Progenitor cell of endocrine pancreas (in vitro differentiated cells): ENCODE data around the gene DNAJC17. TPM values are rescaled to one million over a fixed set of nuclear protein-coding genes. Genes with fewer than 3 reads are reported as not detected.

ENCODE experiments used
- DNase-seq: peaks from one replicate; pipeline ENCODE4 v3.0.0; 2021; ENCODE audit warnings: low spot score; ENCODE audit not compliant: unreplicated experiment
- H3K27ac Mint-ChIP-seq: 2 replicates; pipeline ENCODE4 v1.8.0; 2021; ENCODE audit warnings: mild to moderate bottlenecking, moderate library complexity, mixed read lengths
- H3K27me3 Mint-ChIP-seq: 2 replicates; pipeline ENCODE4 v1.8.0; 2021; ENCODE audit warnings: mixed read lengths
- H3K36me3 Mint-ChIP-seq: 2 replicates; pipeline ENCODE4 v1.8.0; 2022; ENCODE audit warnings: mixed read lengths; ENCODE audit not compliant: insufficient read depth
- H3K4me1 Mint-ChIP-seq: 2 replicates; pipeline ENCODE4 v1.8.0; 2021; ENCODE audit warnings: low read depth, mixed read lengths
- H3K4me3 Mint-ChIP-seq: 2 replicates; pipeline ENCODE4 v1.8.0; 2021; ENCODE audit warnings: low read depth, mild to moderate bottlenecking, moderate library complexity, mixed read lengths
- H3K9me3 Mint-ChIP-seq: 2 replicates; pipeline ENCODE4 v1.8.0; 2021; ENCODE audit warnings: low read depth, mixed read lengths
- total RNA-seq: library from RNA; stranded (reverse); gene quantifications from 2 replicates; pipeline ENCODE4 v1.2.1, GENCODE V29; 2021
- TF ChIP-seq, protein P1 (sequence below): fragments of 200-600 bp; sonication (generic); IDR thresholded peaks from one replicate; pipeline ENCODE4 v1.5.0; 2021; ENCODE audit warnings: antibody characterized with exemption, mild to moderate bottlenecking; ENCODE audit not compliant: unreplicated experiment

Gene DNAJC17
- total RNA-seq, 1 donor from 2014 or later: 41.0 TPM

- Mint-ChIP-seq H3K4me3 (no peak overlapping the region), H3K36me3 (peaks cover 5% of the 10 kb centered on the region), H3K4me1 (peaks cover 20% of the 10 kb centered on the region), H3K9me3 (no peaks in the 10 kb centered on the region), H3K27ac (no peak overlapping the region), H3K27me3 (no peaks in the 10 kb centered on the region)
- DNase-seq: no peak
- TF ChIP-seq, protein P1, sequence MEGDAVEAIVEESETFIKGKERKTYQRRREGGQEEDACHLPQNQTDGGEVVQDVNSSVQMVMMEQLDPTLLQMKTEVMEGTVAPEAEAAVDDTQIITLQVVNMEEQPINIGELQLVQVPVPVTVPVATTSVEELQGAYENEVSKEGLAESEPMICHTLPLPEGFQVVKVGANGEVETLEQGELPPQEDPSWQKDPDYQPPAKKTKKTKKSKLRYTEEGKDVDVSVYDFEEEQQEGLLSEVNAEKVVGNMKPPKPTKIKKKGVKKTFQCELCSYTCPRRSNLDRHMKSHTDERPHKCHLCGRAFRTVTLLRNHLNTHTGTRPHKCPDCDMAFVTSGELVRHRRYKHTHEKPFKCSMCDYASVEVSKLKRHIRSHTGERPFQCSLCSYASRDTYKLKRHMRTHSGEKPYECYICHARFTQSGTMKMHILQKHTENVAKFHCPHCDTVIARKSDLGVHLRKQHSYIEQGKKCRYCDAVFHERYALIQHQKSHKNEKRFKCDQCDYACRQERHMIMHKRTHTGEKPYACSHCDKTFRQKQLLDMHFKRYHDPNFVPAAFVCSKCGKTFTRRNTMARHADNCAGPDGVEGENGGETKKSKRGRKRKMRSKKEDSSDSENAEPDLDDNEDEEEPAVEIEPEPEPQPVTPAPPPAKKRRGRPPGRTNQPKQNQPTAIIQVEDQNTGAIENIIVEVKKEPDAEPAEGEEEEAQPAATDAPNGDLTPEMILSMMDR: no peak
Observed at GRCh38 chr15:40841741-40842140, 34.5 kb upstream of the DNAJC17 start.

GRCh38 chr15:40838756-40839155 lies 31.5 kb upstream of the DNAJC17 start:
- TF ChIP-seq, protein P1: no peak
- no peaks in the 10 kb centered on the region for H3K27me3 Mint-ChIP-seq
- peaks cover 6% of the 10 kb centered on the region for H3K36me3 Mint-ChIP-seq
- no peak for DNase-seq
- H3K4me1 Mint-ChIP-seq: peaks cover 2% of the 10 kb centered on the region
- no peak overlapping the region for H3K4me3 Mint-ChIP-seq
- no peak overlapping the region for H3K27ac Mint-ChIP-seq
- no peaks in the 10 kb centered on the region for H3K9me3 Mint-ChIP-seq

- Mint-ChIP-seq H3K36me3 (peaks cover 13% of the 10 kb centered on the region), H3K27ac (no peak overlapping the region), H3K9me3 (no peaks in the 10 kb centered on the region), H3K27me3 (no peaks in the 10 kb centered on the region), H3K4me1 (no peaks in the 10 kb centered on the region), H3K4me3 (no peak overlapping the region)
- TF ChIP-seq, protein P1: no peak
- no peak for DNase-seq
Observed at GRCh38 chr15:40836020-40836419, 28.7 kb upstream of the DNAJC17 start.

GRCh38 chr15:40832903-40833302 lies 25.6 kb upstream of the DNAJC17 start:
- Mint-ChIP-seq H3K36me3 (peaks cover 11% of the 10 kb centered on the region), H3K27ac (no peak overlapping the region), H3K4me1 (peaks cover 5% of the 10 kb centered on the region), H3K9me3 (no peaks in the 10 kb centered on the region), H3K27me3 (no peaks in the 10 kb centered on the region), H3K4me3 (no peak overlapping the region)
- DNase-seq: no peak
- TF ChIP-seq, protein P1: no peak

GRCh38 chr15:40831861-40832260 lies 24.6 kb upstream of the DNAJC17 start:
- H3K4me3 Mint-ChIP-seq: no peak overlapping the region
- peaks cover 11% of the 10 kb centered on the region for H3K36me3 Mint-ChIP-seq
- no peaks in the 10 kb centered on the region for H3K9me3 Mint-ChIP-seq
- H3K27ac Mint-ChIP-seq: no peak overlapping the region
- H3K27me3 Mint-ChIP-seq: no peaks in the 10 kb centered on the region
- peaks cover 5% of the 10 kb centered on the region for H3K4me1 Mint-ChIP-seq
- DNase-seq: no peak
- TF ChIP-seq, protein P1: no peak
